ENCODE results near the gene PLCB3.

- TF ChIP-seq CTCF (IDR thresholded peaks at IDR 0.05; ENCODE audit: low read length) = no peak
- no peak for TF ChIP-seq EZH2 (IDR thresholded peaks at IDR 0.05; ENCODE audit: borderline replicate concordance, low read length)
Measured at GRCh38 chr11:64314146-64314804, 62.9 kb downstream of the PLCB3 start.

Measured in OCI-LY1 (cell line).